Measurements from ENCODE around the gene GLB1L. TPM values are rescaled to one million over a fixed set of nuclear protein-coding genes. Genes with fewer than 3 reads are reported as not detected.
A peak's percentile ranks its signal among the peaks of the same experiment; 100 is the strongest.

The GLB1L gene
- total RNA-seq (10 to 100 TPM in 1 of 5 donors, 1 to 10 TPM in 2, under 1 TPM in 1, not detected in 1; 0.58 to 31.4 (median 4.5) TPM), polyA plus RNA-seq (1 to 10 TPM; 2.6 to 4.9 (median 2.6) TPM)
- long read RNA-seq, donor 1: 0 reads
- long read RNA-seq, donor 2: 0 reads
- long read RNA-seq, donor 3: 0 reads
- long read RNA-seq, donor 4: 0 reads
- long read RNA-seq, donor 5, partial matches to known transcripts: 0 of 1 reads
- long read RNA-seq, donor 5, other reads (novel, unspliced or antisense): 0 of 1 reads
- long read RNA-seq, donor 6: 0 reads
- long read RNA-seq, donor 7, partial matches to known transcripts: 0 of 2 reads
- long read RNA-seq, donor 7, other reads (novel, unspliced or antisense): 0 of 2 reads
- long read RNA-seq, donor 8, partial matches to known transcripts: 5 of 5 reads
- long read RNA-seq, donor 8, other reads (novel, unspliced or antisense): 0 of 5 reads
- long read RNA-seq, donor 9: 0 reads
- long read RNA-seq, donor 10: 0 reads

GRCh38 chr2:219245148-219245898 is at the start of gene GLB1L, which contains the start of gene STK16:
TSS of gene GLB1L (minus strand) at chr2:219245444. CDS start at chr2:219243573, 1,871 bp downstream.
TSS of gene STK16 (plus strand) at chr2:219245479. CDS start at chr2:219246000, 521 bp downstream.
- H3K27me3 ChIP-seq: no peaks in the 10 kb centered on the region
- TF ChIP-seq CTCF (IDR thresholded peaks at IDR 0.05) (no peak), POLR2AphosphoS5 (IDR thresholded peaks at IDR 0.05) (peak; percentile 97 to 99 (median 98)), POLR2A (IDR thresholded peaks at IDR 0.05) (peak in 2 of 4 donors; percentile 54 to 71)
- H3K9me3 ChIP-seq: no peaks in the 10 kb centered on the region
- DNase-seq: peak; percentile 96 to 98
- H3K36me3 ChIP-seq: peaks cover 2 to 29% (median 16%) of the 10 kb centered on the region in 4 donors
- peaks cover 43 to 60% (median 58%) of the 10 kb centered on the region in 4 donors for H3K4me1 ChIP-seq
- peak within 1 kb of the TSS; percentile 77 to 95 (median 82) for H3K4me3 ChIP-seq
- peak within 1 kb of the TSS; percentile 91 to 98 (median 97) for H3K27ac ChIP-seq
- intact Hi-C loops (cut with DNase I; ENCODE audit: low total_unique reads): no loop called here
- 0 to 7% (median 1%) methylated on average over 8 to 46 of the region's 46 CpGs for WGBS, 5 donors

GRCh38 chr2:219294356-219295351 is 49.4 kb upstream of the GLB1L start:
- peak; percentile 92 to 97 for DNase-seq
- 5 to 15% (median 7%) methylated on average over 24 to 67 of the region's 67 CpGs for WGBS, 5 donors
- Histone ChIP-seq H3K36me3 (no peaks in the 10 kb centered on the region), H3K27me3 (peaks cover 0 to 8% (median 4%) of the 10 kb centered on the region in 3 donors), H3K4me3 (peak overlapping the region; percentile 53 to 64 (median 60)), H3K9me3 (no peaks in the 10 kb centered on the region), H3K4me1 (peaks cover 4 to 28% (median 23%) of the 10 kb centered on the region in 4 donors), H3K27ac (peak overlapping the region; percentile 41 to 91 (median 81))
- intact Hi-C loops (cut with DNase I; ENCODE audit: low total_unique reads): no loop called here
- no peak for TF ChIP-seq EP300 (IDR thresholded peaks at IDR 0.05)
- peak in 6 of 7 experiments; percentile 5 to 100 (median 97) for TF ChIP-seq CTCF (IDR thresholded peaks at IDR 0.05)
- TF ChIP-seq POLR2AphosphoS5 (IDR thresholded peaks at IDR 0.05): peak; percentile 50 to 83 (median 52)
- no peak for TF ChIP-seq POLR2A (IDR thresholded peaks at IDR 0.05)

- intact Hi-C loops (cut with DNase I; ENCODE audit: low total_unique reads): no loop called here
- TF ChIP-seq POLR2AphosphoS5 (IDR thresholded peaks at IDR 0.05) (no peak), EP300 (IDR thresholded peaks at IDR 0.05) (no peak), POLR2A (IDR thresholded peaks at IDR 0.05) (no peak), CTCF (IDR thresholded peaks at IDR 0.05) (no peak)
- Histone ChIP-seq H3K9me3 (no peaks in the 10 kb centered on the region), H3K36me3 (no peaks in the 10 kb centered on the region), H3K4me3 (no peak overlapping the region), H3K4me1 (peaks cover 4 to 34% (median 26%) of the 10 kb centered on the region in 4 donors), H3K27ac (peak overlapping the region in 1 of 5 donors; percentile 91), H3K27me3 (no peaks in the 10 kb centered on the region)
- DNase-seq: no peak
- 71 to 89% (median 82%) methylated on average over 5 of the region's 5 CpGs for WGBS, 5 donors
Observed at GRCh38 chr2:219293736-219294231, 48.5 kb upstream of the GLB1L start.
